ENCODE results near the gene CPED1. TPM values are rescaled to one million over a fixed set of nuclear protein-coding genes. Genes with fewer than 3 reads are reported as not detected.
A peak's percentile ranks its signal among the peaks of the same experiment; 100 is the strongest.

The CPED1 gene
- under 0.01 and 0.26 TPM in 2 replicates for total RNA-seq

GRCh38 chr7:120988591-120989256 is at the start of gene CPED1:
Gene CPED1, plus strand, starts transcription at chr7:120988711. Its CDS starts 911 bp downstream, at chr7:120989622.
- no peaks in the 10 kb centered on the region for H3K36me3 ChIP-seq (ENCODE audit: control insufficient read depth, insufficient read depth, low read length)
- TF ChIP-seq CTCF (IDR thresholded peaks at IDR 0.05; ENCODE audit: insufficient read depth, low read length, severe bottlenecking), result no peak
- peak within 1 kb of the TSS; percentile 19 for H3K4me3 ChIP-seq (ENCODE audit: low read depth, low read length)
- H3K27me3 ChIP-seq (ENCODE audit: control insufficient read depth, insufficient read depth, low read length), result peaks cover 2% of the 10 kb centered on the region
- DNase-seq (ENCODE audit: low read depth), result peak; percentile 48
- no peak for FAIRE-seq

GRCh38 chr7:120939345-120939744 is 49.2 kb upstream of the CPED1 start:
- Histone ChIP-seq H3K36me3 (ENCODE audit: control insufficient read depth, insufficient read depth, low read length) (no peaks in the 10 kb centered on the region), H3K4me3 (ENCODE audit: low read depth, low read length) (no peak overlapping the region), H3K27me3 (ENCODE audit: control insufficient read depth, insufficient read depth, low read length) (no peaks in the 10 kb centered on the region)
- no peak for TF ChIP-seq CTCF (IDR thresholded peaks at IDR 0.05; ENCODE audit: insufficient read depth, low read length, severe bottlenecking)
- DNase-seq (ENCODE audit: low read depth), result no peak
- FAIRE-seq, result no peak

- Histone ChIP-seq H3K36me3 (ENCODE audit: control insufficient read depth, insufficient read depth, low read length) (no peaks in the 10 kb centered on the region), H3K4me3 (ENCODE audit: low read depth, low read length) (no peak overlapping the region), H3K27me3 (ENCODE audit: control insufficient read depth, insufficient read depth, low read length) (no peaks in the 10 kb centered on the region)
- DNase-seq (ENCODE audit: low read depth) (peak; percentile 35), FAIRE-seq (no peak)
- no peak for TF ChIP-seq CTCF (IDR thresholded peaks at IDR 0.05; ENCODE audit: insufficient read depth, low read length, severe bottlenecking)
Observed at GRCh38 chr7:120941064-120941463, 47.4 kb upstream of the CPED1 start.

GRCh38 chr7:120941856-120942255 is 46.7 kb upstream of the CPED1 start:
- H3K4me3 ChIP-seq (ENCODE audit: low read depth, low read length), result no peak overlapping the region
- FAIRE-seq, result no peak
- no peaks in the 10 kb centered on the region for H3K36me3 ChIP-seq (ENCODE audit: control insufficient read depth, insufficient read depth, low read length)
- DNase-seq (ENCODE audit: low read depth), result no peak
- no peak for TF ChIP-seq CTCF (IDR thresholded peaks at IDR 0.05; ENCODE audit: insufficient read depth, low read length, severe bottlenecking)
- H3K27me3 ChIP-seq (ENCODE audit: control insufficient read depth, insufficient read depth, low read length), result no peaks in the 10 kb centered on the region

GRCh38 chr7:120942861-120943260 is 45.6 kb upstream of the CPED1 start:
- FAIRE-seq (no peak), DNase-seq (ENCODE audit: low read depth) (no peak)
- no peaks in the 10 kb centered on the region for H3K36me3 ChIP-seq (ENCODE audit: control insufficient read depth, insufficient read depth, low read length)
- H3K4me3 ChIP-seq (ENCODE audit: low read depth, low read length), result no peak overlapping the region
- no peaks in the 10 kb centered on the region for H3K27me3 ChIP-seq (ENCODE audit: control insufficient read depth, insufficient read depth, low read length)
- TF ChIP-seq CTCF (IDR thresholded peaks at IDR 0.05; ENCODE audit: insufficient read depth, low read length, severe bottlenecking), result no peak
